IPS-15b (cell line): ENCODE results near the gene COL18A1.
"Not testable (repeated sequence)": the region's sequence is repeated elsewhere in the genome, so short reads cannot be mapped to it uniquely, and the experiment has no call there.

ENCODE experiments used
- H3K27me3 ChIP-seq: one replicate; pipeline ENCODE4 v1.6.1; 2013; ENCODE audit warnings: low read length; ENCODE audit not compliant: control insufficient read depth, insufficient read depth
- H3K36me3 ChIP-seq: one replicate; pipeline ENCODE4 v1.6.1; 2013; ENCODE audit warnings: low read length; ENCODE audit not compliant: control insufficient read depth, insufficient read depth
- H3K4me1 ChIP-seq: one replicate; pipeline ENCODE4 v1.6.1; 2013; ENCODE audit warnings: mild to moderate bottlenecking, low read length; ENCODE audit not compliant: control insufficient read depth, insufficient read depth
- H3K4me3 ChIP-seq: one replicate; pipeline ENCODE4 v1.5.1; 2013; ENCODE audit warnings: low read depth, low read length
- H3K9ac ChIP-seq: one replicate; pipeline ENCODE4 v1.6.1; 2013; ENCODE audit warnings: low read depth, mild to moderate bottlenecking, low read length
- H3K9me3 ChIP-seq: one replicate; pipeline ENCODE4 v1.6.1; 2013; ENCODE audit warnings: mild to moderate bottlenecking, low read length; ENCODE audit not compliant: control insufficient read depth, insufficient read depth

COL18A1 gene

GRCh38 chr21:45555557-45556301, 150.8 kb downstream of the COL18A1 start:
- no peaks in the 10 kb centered on the region for H3K9me3 ChIP-seq
- peaks cover 5% of the 10 kb centered on the region for H3K4me1 ChIP-seq
- no peaks in the 10 kb centered on the region for H3K36me3 ChIP-seq
- H3K9ac ChIP-seq = no peak overlapping the region
- peak overlapping the region; percentile 47 for H3K4me3 ChIP-seq
- no peaks in the 10 kb centered on the region for H3K27me3 ChIP-seq

DNA sequence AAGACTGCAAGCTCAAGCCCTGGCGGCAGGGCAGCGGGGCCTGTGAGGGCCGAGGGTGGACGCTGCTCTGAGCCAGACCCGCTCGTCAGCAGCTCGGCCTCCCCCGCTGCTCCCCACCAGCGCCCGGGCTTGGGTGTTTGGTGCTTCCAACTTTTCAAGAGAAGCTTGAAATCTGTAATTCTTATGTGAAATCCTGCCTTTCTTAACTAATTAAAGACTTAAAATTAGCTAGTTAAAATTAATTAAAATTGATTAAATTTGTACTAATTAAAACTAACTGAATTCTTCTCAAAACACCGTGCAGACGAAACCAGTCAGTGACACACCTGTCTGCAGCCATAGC, 151.3 kb downstream of the COL18A1 start:
- H3K4me1 ChIP-seq = peaks cover 1% of the 10 kb centered on the region
- H3K9me3 ChIP-seq = no peaks in the 10 kb centered on the region
- H3K9ac ChIP-seq = no peak overlapping the region
- no peaks in the 10 kb centered on the region for H3K27me3 ChIP-seq
- H3K36me3 ChIP-seq = no peaks in the 10 kb centered on the region
- peak overlapping the region; percentile 47 for H3K4me3 ChIP-seq

GRCh38 chr21:45556645-45557615, 152.0 kb downstream of the COL18A1 start:
- Histone ChIP-seq H3K4me1 (no peaks in the 10 kb centered on the region), H3K27me3 (no peaks in the 10 kb centered on the region), H3K9me3 (no peaks in the 10 kb centered on the region), H3K9ac (no peak overlapping the region), H3K36me3 (no peaks in the 10 kb centered on the region), H3K4me3 (no peak overlapping the region)

DNA sequence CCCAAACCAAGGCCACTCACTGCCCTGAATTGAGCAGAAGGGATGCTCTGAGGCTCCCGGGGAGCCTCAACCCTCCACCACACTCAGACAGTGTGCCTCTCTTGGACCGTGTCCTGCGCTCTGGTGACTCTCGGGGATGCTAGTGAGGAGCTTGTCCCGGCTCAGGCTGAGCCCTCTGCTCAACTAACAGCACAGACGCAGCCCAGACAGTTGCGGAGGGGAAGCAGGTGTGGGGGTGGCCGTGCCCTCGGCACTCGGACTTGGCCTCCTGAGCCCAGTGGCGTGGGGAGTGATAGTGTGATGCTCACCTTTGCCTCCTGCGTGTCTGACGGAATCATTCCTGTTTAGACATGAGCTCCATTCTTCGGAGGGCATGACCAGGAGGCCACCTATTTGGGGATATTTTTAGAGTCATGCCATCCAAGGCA, 152.7 kb downstream of the COL18A1 start:
- no peaks in the 10 kb centered on the region for H3K4me1 ChIP-seq
- no peak overlapping the region for H3K4me3 ChIP-seq
- no peaks in the 10 kb centered on the region for H3K9me3 ChIP-seq
- H3K36me3 ChIP-seq = no peaks in the 10 kb centered on the region
- no peak overlapping the region for H3K9ac ChIP-seq
- no peaks in the 10 kb centered on the region for H3K27me3 ChIP-seq

DNA sequence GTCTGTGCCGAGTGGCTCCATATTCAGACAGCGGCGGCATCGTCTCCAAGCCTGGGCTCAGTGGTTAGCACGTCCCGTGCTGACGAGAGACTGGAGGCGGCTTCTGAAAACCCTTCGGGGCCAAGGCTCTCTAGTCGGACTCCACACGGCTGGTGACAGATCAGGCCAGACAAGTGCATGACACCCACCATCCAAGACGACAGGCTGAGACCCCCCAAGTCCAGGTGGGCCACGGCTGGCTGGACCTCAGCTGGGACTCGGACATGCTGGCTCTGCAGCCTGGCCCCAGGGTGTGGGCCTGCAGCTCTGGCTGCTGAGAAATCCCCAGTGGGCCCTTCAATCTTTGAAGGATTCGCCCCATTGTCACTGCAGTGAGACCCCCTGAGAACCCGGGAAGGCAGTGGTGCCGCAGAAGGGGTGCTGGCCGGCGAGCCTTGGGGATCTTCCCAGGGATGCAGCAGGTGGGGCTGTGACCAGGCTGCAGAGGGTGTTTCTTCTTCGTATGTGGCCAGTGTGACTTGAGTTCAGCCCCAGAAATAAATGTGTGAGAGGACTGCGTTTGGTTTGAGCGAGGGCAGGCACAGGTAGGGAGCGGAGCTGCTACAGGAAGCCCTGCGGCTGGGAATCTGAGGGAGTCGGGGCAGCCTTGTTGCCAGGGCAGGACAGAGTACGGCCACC, 153.2 kb downstream of the COL18A1 start:
- Histone ChIP-seq H3K4me1 (no peaks in the 10 kb centered on the region), H3K9ac (no peak overlapping the region)

DNA sequence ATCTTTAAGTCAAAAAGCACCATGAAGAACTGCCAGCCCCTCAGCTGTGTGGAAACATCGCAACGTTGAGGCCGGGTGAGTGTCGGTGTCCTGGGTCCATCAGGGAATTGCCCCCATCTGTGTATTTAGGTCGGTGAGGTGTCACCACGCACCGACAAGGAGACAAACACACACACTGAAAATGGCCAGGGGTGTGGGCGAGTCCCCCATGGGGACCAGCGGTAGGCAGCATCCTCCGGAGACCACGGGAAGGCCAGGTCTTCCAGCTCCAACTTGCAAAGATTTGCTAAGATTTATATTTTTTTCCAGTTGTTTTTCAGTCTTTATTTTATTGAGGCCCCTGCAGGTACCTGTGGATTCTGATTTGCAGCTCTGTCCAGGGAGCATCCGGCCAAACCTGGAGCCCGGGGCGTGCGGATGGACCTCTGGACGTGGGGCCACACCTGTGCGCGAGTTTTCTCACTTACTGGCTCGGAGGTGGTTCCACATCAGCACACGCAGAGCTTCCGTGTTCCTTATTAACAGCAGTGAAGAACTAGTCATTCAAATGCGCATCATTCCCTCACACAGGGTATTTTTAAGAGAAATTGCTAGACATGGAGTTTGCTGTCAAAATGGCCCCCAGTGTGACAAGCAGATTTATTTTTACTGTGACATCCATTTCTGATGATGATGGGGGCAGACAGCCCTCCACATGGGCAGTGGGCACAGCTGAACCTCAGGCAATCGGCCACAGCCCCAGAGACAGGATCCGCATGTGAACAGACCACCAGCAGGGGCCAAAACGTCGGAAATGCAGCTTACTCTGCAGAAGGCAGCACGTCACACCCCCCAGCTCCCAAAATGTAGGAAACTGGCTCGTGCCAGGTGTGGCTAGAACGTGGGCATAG, 154.5 kb downstream of the COL18A1 start:
- Histone ChIP-seq H3K4me1 (no peaks in the 10 kb centered on the region), H3K27me3 (no peaks in the 10 kb centered on the region)

More for the DNA sequence above, 153.2 kb downstream of the COL18A1 start:
- Histone ChIP-seq H3K27me3 (no peaks in the 10 kb centered on the region), H3K4me3 (no peak overlapping the region), H3K9me3 (no peaks in the 10 kb centered on the region), H3K36me3 (no peaks in the 10 kb centered on the region)

DNA sequence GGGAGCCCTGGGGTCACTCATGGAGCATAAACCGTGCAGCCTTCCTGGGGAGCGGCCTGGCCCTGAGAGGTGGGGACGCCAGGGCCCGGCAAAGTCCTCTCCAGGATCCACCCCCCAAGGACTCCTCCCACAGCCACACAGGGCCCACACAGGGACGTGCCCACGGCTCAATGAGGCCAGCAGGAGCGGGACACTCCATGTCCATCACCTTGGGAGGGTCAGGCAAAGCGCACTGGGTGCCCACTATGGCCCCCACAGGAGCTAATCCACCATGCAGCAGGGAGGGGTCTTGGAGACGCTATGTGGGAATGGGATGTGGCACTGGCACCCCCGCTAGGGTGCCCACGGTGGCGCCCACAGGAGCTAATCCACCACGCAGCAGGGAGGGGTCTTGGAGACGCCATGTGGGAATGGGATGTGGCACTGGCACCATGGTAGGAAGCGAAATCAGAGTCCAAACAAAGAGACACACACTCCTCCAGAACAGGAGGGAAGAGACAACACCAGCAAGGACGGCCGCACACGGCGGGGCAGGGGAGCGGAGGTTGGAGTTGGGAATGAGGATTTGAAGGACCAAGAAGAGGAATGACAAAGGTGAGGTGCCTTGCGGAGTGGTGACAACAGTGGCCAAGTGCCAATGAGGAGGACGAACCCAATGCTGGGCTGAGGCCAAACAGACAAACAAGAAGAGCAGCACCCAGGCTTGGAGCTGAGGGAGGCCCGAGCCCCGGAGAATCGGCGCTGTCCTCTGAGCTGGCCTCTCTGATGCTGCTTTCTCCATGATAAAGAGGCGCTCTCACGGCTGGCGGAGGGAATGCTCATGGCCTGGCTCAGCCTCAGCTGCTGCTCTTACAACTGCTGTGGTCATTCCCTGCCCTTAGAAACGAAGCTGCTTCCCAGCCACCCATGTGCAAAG, 155.4 kb downstream of the COL18A1 start:
- no peaks in the 10 kb centered on the region for H3K9me3 ChIP-seq
- H3K36me3 ChIP-seq = no peaks in the 10 kb centered on the region
- H3K4me3 ChIP-seq = no peak overlapping the region
- no peak overlapping the region for H3K9ac ChIP-seq
- no peaks in the 10 kb centered on the region for H3K27me3 ChIP-seq
- no peaks in the 10 kb centered on the region for H3K4me1 ChIP-seq

More for the DNA sequence above, 154.5 kb downstream of the COL18A1 start:
- H3K9me3 ChIP-seq = no peaks in the 10 kb centered on the region
- no peak overlapping the region for H3K4me3 ChIP-seq
- no peaks in the 10 kb centered on the region for H3K36me3 ChIP-seq
- H3K9ac ChIP-seq = no peak overlapping the region

GRCh38 chr21:45561241-45561640, 156.3 kb downstream of the COL18A1 start:
- H3K4me3 ChIP-seq, H3K27me3 ChIP-seq, H3K36me3 ChIP-seq, H3K9ac ChIP-seq, H3K4me1 ChIP-seq, H3K9me3 ChIP-seq: not testable (repeated sequence)

DNA sequence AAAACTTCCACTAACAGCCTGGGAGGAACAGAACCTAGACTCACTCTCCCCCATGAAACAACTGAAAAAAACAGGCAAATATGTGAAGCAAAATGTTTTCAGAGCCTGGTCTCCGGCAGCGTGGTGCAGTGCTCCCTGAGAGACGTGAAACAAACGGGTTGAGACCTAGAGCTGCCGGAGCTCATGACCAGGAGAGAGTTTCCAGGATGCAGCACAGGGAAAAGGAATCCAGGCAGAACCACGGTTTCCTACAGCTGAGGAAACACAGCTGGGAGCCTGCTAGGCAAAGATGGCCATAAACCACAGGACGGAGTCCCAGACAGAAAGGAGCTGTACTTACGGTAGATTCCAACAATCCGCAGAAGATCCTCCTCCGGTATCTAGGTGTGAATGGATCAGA, 157.4 kb downstream of the COL18A1 start:
- Histone ChIP-seq H3K4me1 (no peaks in the 10 kb centered on the region), H3K9ac (no peak overlapping the region), H3K36me3 (no peaks in the 10 kb centered on the region), H3K9me3 (no peaks in the 10 kb centered on the region), H3K4me3 (no peak overlapping the region), H3K27me3 (no peaks in the 10 kb centered on the region)

DNA sequence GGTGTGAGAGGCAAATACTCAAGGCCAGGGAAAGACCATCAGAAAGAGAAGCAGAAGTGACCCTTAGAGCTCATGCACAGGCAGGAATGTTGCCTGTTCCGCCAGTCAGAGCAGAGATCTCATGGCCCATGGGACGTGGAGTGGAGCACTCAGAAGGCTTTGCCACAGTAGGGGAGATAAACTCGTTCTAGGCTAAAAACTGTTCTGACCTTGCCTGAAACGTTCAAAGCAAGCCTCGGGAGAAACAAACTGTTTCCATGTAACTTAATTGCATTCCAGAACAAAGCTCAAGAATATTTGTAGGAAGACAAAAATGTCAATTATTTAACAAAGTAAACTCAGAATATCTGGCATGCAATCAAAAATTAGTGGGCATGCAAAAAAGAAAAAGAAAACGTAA, 158.0 kb downstream of the COL18A1 start:
- no peak overlapping the region for H3K4me3 ChIP-seq
- no peak overlapping the region for H3K9ac ChIP-seq
- H3K9me3 ChIP-seq = no peaks in the 10 kb centered on the region
- no peaks in the 10 kb centered on the region for H3K4me1 ChIP-seq
- no peaks in the 10 kb centered on the region for H3K36me3 ChIP-seq
- no peaks in the 10 kb centered on the region for H3K27me3 ChIP-seq
